Fibroblast of the aortic adventitia (primary cell): ENCODE measurements around the gene CDK5RAP2. TPM values are rescaled to one million over a fixed set of nuclear protein-coding genes. Genes with fewer than 3 reads are reported as not detected.

Source experiments
- DNase-seq: peaks from one replicate; pipeline ENCODE4 v3.0.0-alpha.2; 2010; ENCODE audit warnings: low read depth
- H3K4me3 ChIP-seq: 2 replicates; pipeline ENCODE4 v1.5.1; 2011; ENCODE audit warnings: low read depth, mild to moderate bottlenecking, control low read depth, low read length, moderate library complexity
- CTCF ChIP-seq: IDR thresholded peaks from 2 replicates; pipeline ENCODE4 v1.5.1; 2011; ENCODE audit warnings: mild to moderate bottlenecking, low read length, control low read depth, inconsistent platforms; ENCODE audit not compliant: insufficient read depth
- total RNA-seq: library from RNA; depleted of rRNA; stranded (reverse); fragments of >200 nt; gene quantifications from 2 replicates; pipeline ENCODE4 v1.2.3, GENCODE V29; 2012; ENCODE audit warnings: low replicate concordance

CDK5RAP2 gene
- total RNA-seq, 1 donor = 36.8 TPM

GRCh38 chr9:120411862-120412424, 168.0 kb downstream of the CDK5RAP2 start:
- no peak for DNase-seq
- no peak for TF ChIP-seq CTCF

GRCh38 chr9:120410925-120411501, 169.0 kb downstream of the CDK5RAP2 start:
- no peak for TF ChIP-seq CTCF
- no peak overlapping the region for H3K4me3 ChIP-seq
- DNase-seq = peak; percentile 44

More at GRCh38 chr9:120411862-120412424, 168.0 kb downstream of the CDK5RAP2 start:
- H3K4me3 ChIP-seq = no peak overlapping the region

GRCh38 chr9:120408680-120409258, 171.2 kb downstream of the CDK5RAP2 start:
- no peak overlapping the region for H3K4me3 ChIP-seq
- TF ChIP-seq CTCF = no peak
- no peak for DNase-seq

GRCh38 chr9:120405860-120406259, 174.1 kb downstream of the CDK5RAP2 start:
- no peak for DNase-seq
- no peak for TF ChIP-seq CTCF
- H3K4me3 ChIP-seq = no peak overlapping the region

- no peak for DNase-seq
- TF ChIP-seq CTCF = no peak
Observed at GRCh38 chr9:120405134-120405533, 174.8 kb downstream of the CDK5RAP2 start.

GRCh38 chr9:120403543-120403856, 176.5 kb downstream of the CDK5RAP2 start:
- no peak for DNase-seq
- H3K4me3 ChIP-seq = no peak overlapping the region
- no peak for TF ChIP-seq CTCF

More at GRCh38 chr9:120405134-120405533, 174.8 kb downstream of the CDK5RAP2 start:
- H3K4me3 ChIP-seq = no peak overlapping the region
